Measurements from ENCODE around the gene PLBD1.

DNA sequence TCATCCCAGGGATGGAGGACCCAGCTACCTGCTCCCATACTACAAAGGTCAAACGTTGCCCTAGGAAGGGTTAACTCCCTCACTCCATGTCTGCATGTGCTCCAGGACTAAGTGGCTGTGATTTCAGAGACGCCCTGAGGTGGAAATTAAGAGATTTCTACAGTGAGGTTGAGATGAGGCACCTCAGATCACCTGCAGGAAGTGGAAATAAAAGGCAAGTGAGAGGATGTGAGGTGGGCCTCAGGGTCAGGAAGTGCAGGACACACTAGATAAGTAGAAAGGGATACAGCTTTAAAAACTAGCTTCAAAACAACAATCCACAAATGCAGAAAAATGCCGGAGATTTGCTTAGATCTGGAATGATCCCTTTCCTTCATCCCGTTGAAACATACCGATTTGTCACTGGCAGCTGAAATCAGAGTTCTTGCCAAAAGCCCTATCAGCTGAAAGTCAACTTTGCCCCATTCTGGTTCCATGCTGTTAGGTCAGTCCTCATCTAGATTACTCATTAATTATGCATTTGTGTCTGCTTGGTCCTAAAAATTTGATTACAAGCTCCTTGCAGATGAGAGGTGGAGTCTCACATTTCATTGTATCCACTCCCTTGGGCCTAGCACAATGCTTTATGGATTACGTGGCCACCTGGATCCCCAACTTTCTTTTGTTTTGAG, 6.6 kb downstream of the PLBD1 start:
- TF ChIP-seq, protein P1, sequence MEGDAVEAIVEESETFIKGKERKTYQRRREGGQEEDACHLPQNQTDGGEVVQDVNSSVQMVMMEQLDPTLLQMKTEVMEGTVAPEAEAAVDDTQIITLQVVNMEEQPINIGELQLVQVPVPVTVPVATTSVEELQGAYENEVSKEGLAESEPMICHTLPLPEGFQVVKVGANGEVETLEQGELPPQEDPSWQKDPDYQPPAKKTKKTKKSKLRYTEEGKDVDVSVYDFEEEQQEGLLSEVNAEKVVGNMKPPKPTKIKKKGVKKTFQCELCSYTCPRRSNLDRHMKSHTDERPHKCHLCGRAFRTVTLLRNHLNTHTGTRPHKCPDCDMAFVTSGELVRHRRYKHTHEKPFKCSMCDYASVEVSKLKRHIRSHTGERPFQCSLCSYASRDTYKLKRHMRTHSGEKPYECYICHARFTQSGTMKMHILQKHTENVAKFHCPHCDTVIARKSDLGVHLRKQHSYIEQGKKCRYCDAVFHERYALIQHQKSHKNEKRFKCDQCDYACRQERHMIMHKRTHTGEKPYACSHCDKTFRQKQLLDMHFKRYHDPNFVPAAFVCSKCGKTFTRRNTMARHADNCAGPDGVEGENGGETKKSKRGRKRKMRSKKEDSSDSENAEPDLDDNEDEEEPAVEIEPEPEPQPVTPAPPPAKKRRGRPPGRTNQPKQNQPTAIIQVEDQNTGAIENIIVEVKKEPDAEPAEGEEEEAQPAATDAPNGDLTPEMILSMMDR (IDR thresholded peaks at IDR 0.05 in 2 of 3, conservative IDR thresholded peaks at IDR 0.05 in 1 of 3; ENCODE audit: borderline replicate concordance in 1 of 3, insufficient read depth in 1 of 3, low read depth in 2 of 3, low read length in 2 of 3) = no peak
- no peak for TF ChIP-seq ELF1 (IDR thresholded peaks at IDR 0.05; ENCODE audit: borderline replicate concordance, low read depth)
- TF ChIP-seq EZH2 (IDR thresholded peaks at IDR 0.05) = no peak
- TF ChIP-seq POLR2AphosphoS5 (IDR thresholded peaks at IDR 0.05; ENCODE audit: low read depth, low read length) = no peak
- TF ChIP-seq JUND (IDR thresholded peaks at IDR 0.05) = no peak
- no peak for TF ChIP-seq FOSL1 (IDR thresholded peaks at IDR 0.05; ENCODE audit: low read depth)
- TF ChIP-seq SIN3A (IDR thresholded peaks at IDR 0.05; ENCODE audit: low read depth) = no peak
- TF ChIP-seq, protein P2, sequence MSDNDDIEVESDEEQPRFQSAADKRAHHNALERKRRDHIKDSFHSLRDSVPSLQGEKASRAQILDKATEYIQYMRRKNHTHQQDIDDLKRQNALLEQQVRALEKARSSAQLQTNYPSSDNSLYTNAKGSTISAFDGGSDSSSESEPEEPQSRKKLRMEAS (IDR thresholded peaks at IDR 0.05) = no peak
- no peak for TF ChIP-seq RAD21 (IDR thresholded peaks at IDR 0.05; ENCODE audit: low read depth)
- TF ChIP-seq ZFX (IDR thresholded peaks at IDR 0.05) = no peak
- TF ChIP-seq POLR2A (IDR thresholded peaks at IDR 0.05; ENCODE audit: borderline replicate concordance, extremely low read depth, insufficient read depth, insufficient read length) = no peak
- no peak for TF ChIP-seq YY1 (IDR thresholded peaks at IDR 0.05; ENCODE audit: extremely low read depth, insufficient replicate concordance, low read depth, low read length)
- TF ChIP-seq, protein P3, sequence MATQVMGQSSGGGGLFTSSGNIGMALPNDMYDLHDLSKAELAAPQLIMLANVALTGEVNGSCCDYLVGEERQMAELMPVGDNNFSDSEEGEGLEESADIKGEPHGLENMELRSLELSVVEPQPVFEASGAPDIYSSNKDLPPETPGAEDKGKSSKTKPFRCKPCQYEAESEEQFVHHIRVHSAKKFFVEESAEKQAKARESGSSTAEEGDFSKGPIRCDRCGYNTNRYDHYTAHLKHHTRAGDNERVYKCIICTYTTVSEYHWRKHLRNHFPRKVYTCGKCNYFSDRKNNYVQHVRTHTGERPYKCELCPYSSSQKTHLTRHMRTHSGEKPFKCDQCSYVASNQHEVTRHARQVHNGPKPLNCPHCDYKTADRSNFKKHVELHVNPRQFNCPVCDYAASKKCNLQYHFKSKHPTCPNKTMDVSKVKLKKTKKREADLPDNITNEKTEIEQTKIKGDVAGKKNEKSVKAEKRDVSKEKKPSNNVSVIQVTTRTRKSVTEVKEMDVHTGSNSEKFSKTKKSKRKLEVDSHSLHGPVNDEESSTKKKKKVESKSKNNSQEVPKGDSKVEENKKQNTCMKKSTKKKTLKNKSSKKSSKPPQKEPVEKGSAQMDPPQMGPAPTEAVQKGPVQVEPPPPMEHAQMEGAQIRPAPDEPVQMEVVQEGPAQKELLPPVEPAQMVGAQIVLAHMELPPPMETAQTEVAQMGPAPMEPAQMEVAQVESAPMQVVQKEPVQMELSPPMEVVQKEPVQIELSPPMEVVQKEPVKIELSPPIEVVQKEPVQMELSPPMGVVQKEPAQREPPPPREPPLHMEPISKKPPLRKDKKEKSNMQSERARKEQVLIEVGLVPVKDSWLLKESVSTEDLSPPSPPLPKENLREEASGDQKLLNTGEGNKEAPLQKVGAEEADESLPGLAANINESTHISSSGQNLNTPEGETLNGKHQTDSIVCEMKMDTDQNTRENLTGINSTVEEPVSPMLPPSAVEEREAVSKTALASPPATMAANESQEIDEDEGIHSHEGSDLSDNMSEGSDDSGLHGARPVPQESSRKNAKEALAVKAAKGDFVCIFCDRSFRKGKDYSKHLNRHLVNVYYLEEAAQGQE (IDR thresholded peaks at IDR 0.05; ENCODE audit: low read depth) = no peak
